ENCODE results near the gene EFHC1. TPM values are rescaled to one million over a fixed set of nuclear protein-coding genes. Genes with fewer than 3 reads are reported as not detected.

The EFHC1 gene
- total RNA-seq, 1 donor from 2014 or later: 29.0 TPM

DNA sequence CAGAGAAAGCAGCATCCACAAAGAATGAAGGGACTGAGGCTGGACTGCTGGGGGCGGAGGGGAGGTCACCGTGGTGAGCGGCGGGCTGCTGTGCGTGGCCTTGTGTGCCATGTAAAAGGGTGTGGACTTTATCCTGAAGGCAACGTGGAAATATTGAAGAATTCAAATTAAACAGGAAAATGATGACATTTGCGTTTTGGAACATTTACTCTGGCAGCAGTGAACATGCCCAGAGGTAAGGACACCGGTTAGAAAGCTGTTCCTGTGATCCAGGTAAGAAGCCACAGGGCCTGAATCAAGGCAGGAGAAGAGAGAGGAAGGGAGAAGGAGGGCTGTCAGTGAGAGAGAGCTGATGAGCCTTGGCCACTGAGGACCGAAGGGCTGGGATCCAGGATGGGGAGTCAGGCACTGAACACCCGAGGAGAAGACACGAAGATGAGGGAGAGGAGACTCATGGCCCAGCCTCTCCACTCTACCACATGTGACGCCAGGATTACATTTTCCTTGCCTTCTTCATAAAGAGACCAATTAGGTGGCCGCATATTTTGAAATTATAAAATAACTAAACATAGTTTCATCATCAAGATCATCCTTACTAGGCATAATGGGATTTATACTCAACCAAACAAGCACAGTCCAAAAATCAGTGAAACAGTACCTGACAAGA is 98.3 kb downstream of the EFHC1 start:
- no peak for DNase-seq (ENCODE audit: low spot score)
- H3K4me1 Mint-ChIP-seq (ENCODE audit: unreplicated experiment): peaks cover 57% of the 10 kb centered on the region
- H3K27ac Mint-ChIP-seq (ENCODE audit: unreplicated experiment): peak overlapping the region; percentile 75
- H3K36me3 Mint-ChIP-seq (ENCODE audit: low read depth, unreplicated experiment): peaks cover 12% of the 10 kb centered on the region
- TF ChIP-seq, protein P1, sequence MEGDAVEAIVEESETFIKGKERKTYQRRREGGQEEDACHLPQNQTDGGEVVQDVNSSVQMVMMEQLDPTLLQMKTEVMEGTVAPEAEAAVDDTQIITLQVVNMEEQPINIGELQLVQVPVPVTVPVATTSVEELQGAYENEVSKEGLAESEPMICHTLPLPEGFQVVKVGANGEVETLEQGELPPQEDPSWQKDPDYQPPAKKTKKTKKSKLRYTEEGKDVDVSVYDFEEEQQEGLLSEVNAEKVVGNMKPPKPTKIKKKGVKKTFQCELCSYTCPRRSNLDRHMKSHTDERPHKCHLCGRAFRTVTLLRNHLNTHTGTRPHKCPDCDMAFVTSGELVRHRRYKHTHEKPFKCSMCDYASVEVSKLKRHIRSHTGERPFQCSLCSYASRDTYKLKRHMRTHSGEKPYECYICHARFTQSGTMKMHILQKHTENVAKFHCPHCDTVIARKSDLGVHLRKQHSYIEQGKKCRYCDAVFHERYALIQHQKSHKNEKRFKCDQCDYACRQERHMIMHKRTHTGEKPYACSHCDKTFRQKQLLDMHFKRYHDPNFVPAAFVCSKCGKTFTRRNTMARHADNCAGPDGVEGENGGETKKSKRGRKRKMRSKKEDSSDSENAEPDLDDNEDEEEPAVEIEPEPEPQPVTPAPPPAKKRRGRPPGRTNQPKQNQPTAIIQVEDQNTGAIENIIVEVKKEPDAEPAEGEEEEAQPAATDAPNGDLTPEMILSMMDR (IDR thresholded peaks at IDR 0.05; ENCODE audit: unreplicated experiment): no peak
- H3K4me3 Mint-ChIP-seq (ENCODE audit: unreplicated experiment): no peak overlapping the region
- H3K27me3 Mint-ChIP-seq (ENCODE audit: unreplicated experiment): peaks cover 4% of the 10 kb centered on the region
- H3K9me3 Mint-ChIP-seq (ENCODE audit: unreplicated experiment): no peaks in the 10 kb centered on the region

DNA sequence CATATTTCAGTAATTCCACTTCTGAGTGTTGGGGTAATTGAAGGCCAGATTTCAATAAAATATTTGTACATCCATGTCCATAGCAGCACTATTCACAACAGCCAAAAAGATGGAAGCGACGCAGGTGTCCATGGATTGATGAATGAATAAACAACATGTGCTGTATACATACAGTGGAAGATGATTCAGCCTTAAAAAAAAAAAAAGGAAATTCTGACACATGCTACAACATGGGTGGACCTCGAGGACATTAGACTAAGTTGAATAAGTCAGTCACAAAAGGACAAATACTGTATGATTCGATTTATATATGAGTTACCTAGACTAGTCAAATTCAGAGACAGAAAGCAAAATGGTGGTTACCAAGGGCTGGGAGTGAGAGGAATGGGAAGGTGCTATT is 99.5 kb downstream of the EFHC1 start:
- Mint-ChIP-seq H3K9me3 (ENCODE audit: unreplicated experiment) (no peaks in the 10 kb centered on the region), H3K27ac (ENCODE audit: unreplicated experiment) (no peak overlapping the region), H3K27me3 (ENCODE audit: unreplicated experiment) (peaks cover 4% of the 10 kb centered on the region), H3K36me3 (ENCODE audit: low read depth, unreplicated experiment) (peaks cover 9% of the 10 kb centered on the region), H3K4me3 (ENCODE audit: unreplicated experiment) (no peak overlapping the region), H3K4me1 (ENCODE audit: unreplicated experiment) (peaks cover 53% of the 10 kb centered on the region)
- DNase-seq (ENCODE audit: low spot score): no peak
- TF ChIP-seq, protein P1 (IDR thresholded peaks at IDR 0.05; ENCODE audit: unreplicated experiment): no peak

DNA sequence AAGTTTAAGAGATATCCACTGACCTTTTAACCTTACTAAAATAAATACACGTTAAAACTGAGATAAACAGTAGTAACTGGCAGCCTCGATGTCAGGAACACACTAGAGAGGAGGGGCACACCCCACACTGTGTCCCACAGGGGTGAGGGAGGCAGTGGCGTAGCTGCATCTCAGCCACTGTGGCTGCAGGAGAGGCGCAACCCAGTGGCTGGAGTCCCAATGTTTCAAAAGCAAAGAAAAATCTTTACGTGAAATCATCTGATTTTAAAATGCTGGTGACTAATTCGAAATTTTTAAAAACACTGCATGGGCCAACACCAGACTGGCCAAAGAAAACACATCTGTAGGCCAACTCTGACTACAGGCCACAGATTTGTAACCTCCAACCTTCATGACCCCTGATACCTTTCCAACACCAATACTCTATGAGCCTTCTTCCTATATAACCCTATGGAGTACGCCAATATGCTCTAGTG is 102.0 kb downstream of the EFHC1 start:
- H3K4me1 Mint-ChIP-seq (ENCODE audit: unreplicated experiment): peaks cover 40% of the 10 kb centered on the region
- H3K9me3 Mint-ChIP-seq (ENCODE audit: unreplicated experiment): no peaks in the 10 kb centered on the region
- peak overlapping the region; percentile 74 for H3K27ac Mint-ChIP-seq (ENCODE audit: unreplicated experiment)
- TF ChIP-seq, protein P1 (IDR thresholded peaks at IDR 0.05; ENCODE audit: unreplicated experiment): no peak
- peaks cover 4% of the 10 kb centered on the region for H3K27me3 Mint-ChIP-seq (ENCODE audit: unreplicated experiment)
- H3K4me3 Mint-ChIP-seq (ENCODE audit: unreplicated experiment): peak overlapping the region; percentile 44
- peaks cover 13% of the 10 kb centered on the region for H3K36me3 Mint-ChIP-seq (ENCODE audit: low read depth, unreplicated experiment)
- no peak for DNase-seq (ENCODE audit: low spot score)

DNA sequence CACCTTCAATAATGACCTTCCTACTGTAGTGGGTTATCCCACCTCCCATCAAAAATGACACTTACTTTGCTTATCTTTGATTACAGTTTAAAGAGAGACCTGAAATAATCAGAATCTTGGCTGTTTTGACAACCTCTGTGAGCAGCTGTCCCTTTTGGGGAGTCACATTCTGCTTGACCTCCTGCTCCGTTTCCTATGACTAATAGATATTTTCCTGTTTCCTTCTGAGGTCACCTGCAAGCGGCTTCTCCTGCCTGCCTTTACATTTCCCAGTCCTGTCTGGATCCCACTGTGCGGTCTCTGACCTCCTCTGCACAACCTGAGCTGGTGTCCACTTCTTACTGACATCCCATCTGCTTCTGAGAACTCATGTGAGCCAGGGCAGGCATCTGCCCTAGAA is 102.5 kb downstream of the EFHC1 start:
- Mint-ChIP-seq H3K27me3 (ENCODE audit: unreplicated experiment) (peaks cover 4% of the 10 kb centered on the region), H3K4me1 (ENCODE audit: unreplicated experiment) (peaks cover 37% of the 10 kb centered on the region), H3K27ac (ENCODE audit: unreplicated experiment) (peak overlapping the region; percentile 74), H3K4me3 (ENCODE audit: unreplicated experiment) (peak overlapping the region; percentile 44), H3K36me3 (ENCODE audit: low read depth, unreplicated experiment) (peaks cover 13% of the 10 kb centered on the region), H3K9me3 (ENCODE audit: unreplicated experiment) (no peaks in the 10 kb centered on the region)
- TF ChIP-seq, protein P1 (IDR thresholded peaks at IDR 0.05; ENCODE audit: unreplicated experiment): no peak
- no peak for DNase-seq (ENCODE audit: low spot score)

DNA sequence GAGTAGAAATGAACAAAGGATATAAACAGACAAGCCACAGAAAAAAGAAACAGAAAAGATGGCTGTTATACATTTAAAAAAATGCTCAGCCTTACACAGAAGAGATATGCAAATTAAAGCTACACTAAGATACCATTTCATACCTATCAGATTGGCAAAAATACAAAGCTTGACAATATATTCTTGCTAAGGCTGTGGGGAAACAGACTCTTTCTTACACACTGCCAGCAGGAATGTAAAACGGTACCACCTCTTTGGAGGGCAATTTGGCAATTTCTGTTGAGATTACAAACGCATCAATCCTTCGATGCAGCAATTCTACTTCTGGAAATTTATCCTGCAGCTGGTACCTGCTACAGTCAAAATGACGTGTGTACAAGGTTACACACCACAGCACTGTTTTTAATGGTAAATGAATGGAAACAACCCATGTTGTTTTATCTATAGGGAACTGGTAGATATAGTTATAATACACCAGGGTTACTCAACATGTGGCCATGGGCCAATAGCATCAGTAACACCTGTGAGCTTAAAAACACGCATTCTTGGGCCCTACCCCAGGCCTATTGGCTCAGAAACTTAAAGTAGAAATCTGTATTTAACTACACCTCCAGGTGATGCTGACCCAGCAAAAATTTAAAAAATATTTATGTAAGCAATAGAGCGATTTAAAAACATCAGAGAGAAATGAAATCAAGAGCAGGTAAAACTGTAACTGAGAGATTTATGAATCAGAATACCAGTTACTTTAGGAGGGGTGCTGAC is 103.4 kb downstream of the EFHC1 start:
- H3K36me3 Mint-ChIP-seq (ENCODE audit: low read depth, unreplicated experiment): peaks cover 12% of the 10 kb centered on the region
- peak overlapping the region; percentile 74 for H3K27ac Mint-ChIP-seq (ENCODE audit: unreplicated experiment)
- peaks cover 4% of the 10 kb centered on the region for H3K27me3 Mint-ChIP-seq (ENCODE audit: unreplicated experiment)
- H3K9me3 Mint-ChIP-seq (ENCODE audit: unreplicated experiment): no peaks in the 10 kb centered on the region
- DNase-seq (ENCODE audit: low spot score): no peak
- peaks cover 28% of the 10 kb centered on the region for H3K4me1 Mint-ChIP-seq (ENCODE audit: unreplicated experiment)
- TF ChIP-seq, protein P1 (IDR thresholded peaks at IDR 0.05; ENCODE audit: unreplicated experiment): no peak
- no peak overlapping the region for H3K4me3 Mint-ChIP-seq (ENCODE audit: unreplicated experiment)
